ENCODE results near the gene CAMK1D.

- TF ChIP-seq CTCF (IDR thresholded peaks at IDR 0.05) (no peak), POLR2A (IDR thresholded peaks at IDR 0.05) (no peak), EP300 (IDR thresholded peaks at IDR 0.05; ENCODE audit: low read depth) (no peak), POLR2AphosphoS5 (IDR thresholded peaks at IDR 0.05) (no peak)
These were observed 186.3 kb downstream of the CAMK1D start for GRCh38 chr10:12535656-12536055.
